Fibroblast of pulmonary artery (primary cell): Measurements from ENCODE around the gene KCNK15.

Experiments used
- DNase-seq: peaks from one replicate; pipeline ENCODE4 v3.0.0-alpha.2; 2010; ENCODE audit warnings: low read depth
- H3K4me3 ChIP-seq: replicated peaks from 2 replicates; pipeline ENCODE4 v1.5.1; 2011; ENCODE audit warnings: low read depth, mild to moderate bottlenecking, control low read depth, low read length, moderate library complexity
- TF ChIP-seq, protein P1 (sequence below): IDR thresholded peaks from 2 replicates; pipeline ENCODE4 v1.5.1; 2011; ENCODE audit warnings: mild to moderate bottlenecking, control low read depth, low read length, inconsistent platforms; ENCODE audit errors: missing control alignments

KCNK15 gene

DNA sequence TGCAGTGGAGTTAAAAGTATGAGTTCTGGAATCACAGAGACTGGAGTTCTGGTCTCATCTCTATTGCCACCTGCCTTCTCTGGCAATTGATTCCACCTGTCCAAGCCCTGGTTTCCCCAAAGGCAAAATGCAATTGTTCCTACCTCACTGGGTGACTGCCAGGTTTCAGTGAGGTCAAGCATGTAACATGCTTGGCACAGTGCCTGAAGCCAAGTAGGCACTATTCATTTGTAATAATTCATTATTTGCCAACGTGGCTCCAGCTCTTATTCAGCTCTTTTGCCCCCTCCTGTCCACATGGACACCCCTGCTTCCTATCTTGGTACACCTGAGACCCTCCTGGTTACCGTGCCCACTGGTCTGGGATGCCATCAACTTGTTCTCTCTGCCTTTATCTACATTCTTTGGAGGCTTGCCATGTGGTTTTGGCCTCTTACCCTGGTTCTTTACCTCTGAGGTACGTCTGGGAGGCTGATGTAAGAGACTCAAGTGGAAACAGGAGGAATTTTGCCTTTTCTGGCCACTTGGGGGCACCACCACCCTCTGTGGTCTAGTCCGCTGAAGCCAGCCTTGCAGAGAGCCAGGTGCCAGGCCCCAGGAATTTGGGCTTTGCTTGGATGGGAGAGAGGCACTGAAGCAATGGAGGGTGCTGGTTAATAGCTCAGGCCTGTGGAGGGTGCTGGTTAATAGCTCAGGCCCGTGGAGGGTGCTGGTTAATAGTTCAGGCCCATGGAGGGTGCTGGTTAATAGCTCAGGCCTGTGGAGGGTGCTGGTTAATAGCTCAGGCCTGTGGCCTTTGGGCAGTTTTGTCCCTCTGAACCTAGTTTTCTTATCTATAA, 1.7 kb downstream of the KCNK15 start:
- H3K4me3 ChIP-seq = no peak overlapping the region
- TF ChIP-seq, protein P1, sequence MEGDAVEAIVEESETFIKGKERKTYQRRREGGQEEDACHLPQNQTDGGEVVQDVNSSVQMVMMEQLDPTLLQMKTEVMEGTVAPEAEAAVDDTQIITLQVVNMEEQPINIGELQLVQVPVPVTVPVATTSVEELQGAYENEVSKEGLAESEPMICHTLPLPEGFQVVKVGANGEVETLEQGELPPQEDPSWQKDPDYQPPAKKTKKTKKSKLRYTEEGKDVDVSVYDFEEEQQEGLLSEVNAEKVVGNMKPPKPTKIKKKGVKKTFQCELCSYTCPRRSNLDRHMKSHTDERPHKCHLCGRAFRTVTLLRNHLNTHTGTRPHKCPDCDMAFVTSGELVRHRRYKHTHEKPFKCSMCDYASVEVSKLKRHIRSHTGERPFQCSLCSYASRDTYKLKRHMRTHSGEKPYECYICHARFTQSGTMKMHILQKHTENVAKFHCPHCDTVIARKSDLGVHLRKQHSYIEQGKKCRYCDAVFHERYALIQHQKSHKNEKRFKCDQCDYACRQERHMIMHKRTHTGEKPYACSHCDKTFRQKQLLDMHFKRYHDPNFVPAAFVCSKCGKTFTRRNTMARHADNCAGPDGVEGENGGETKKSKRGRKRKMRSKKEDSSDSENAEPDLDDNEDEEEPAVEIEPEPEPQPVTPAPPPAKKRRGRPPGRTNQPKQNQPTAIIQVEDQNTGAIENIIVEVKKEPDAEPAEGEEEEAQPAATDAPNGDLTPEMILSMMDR = peak; percentile 77
- DNase-seq = peak; percentile 81

DNA sequence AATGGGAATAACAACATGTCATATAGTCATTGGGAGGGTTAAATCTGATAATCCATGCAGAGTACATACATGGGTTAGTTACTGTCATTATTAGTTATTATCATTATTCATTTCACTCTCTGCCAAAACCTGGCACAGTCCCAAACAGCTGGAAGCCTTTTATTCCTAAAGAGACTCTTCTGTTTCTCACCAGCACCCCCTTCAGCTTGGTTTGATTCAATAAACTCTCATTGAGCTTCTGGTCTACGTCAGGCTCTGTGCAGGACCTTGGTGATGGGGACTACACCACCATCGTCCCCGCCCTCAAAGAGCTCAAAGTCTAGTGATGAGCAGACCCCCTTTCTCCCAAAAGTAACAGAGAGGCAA, 2.3 kb downstream of the KCNK15 start:
- TF ChIP-seq, protein P1 = no peak
- DNase-seq = no peak
- H3K4me3 ChIP-seq = no peak overlapping the region

DNA sequence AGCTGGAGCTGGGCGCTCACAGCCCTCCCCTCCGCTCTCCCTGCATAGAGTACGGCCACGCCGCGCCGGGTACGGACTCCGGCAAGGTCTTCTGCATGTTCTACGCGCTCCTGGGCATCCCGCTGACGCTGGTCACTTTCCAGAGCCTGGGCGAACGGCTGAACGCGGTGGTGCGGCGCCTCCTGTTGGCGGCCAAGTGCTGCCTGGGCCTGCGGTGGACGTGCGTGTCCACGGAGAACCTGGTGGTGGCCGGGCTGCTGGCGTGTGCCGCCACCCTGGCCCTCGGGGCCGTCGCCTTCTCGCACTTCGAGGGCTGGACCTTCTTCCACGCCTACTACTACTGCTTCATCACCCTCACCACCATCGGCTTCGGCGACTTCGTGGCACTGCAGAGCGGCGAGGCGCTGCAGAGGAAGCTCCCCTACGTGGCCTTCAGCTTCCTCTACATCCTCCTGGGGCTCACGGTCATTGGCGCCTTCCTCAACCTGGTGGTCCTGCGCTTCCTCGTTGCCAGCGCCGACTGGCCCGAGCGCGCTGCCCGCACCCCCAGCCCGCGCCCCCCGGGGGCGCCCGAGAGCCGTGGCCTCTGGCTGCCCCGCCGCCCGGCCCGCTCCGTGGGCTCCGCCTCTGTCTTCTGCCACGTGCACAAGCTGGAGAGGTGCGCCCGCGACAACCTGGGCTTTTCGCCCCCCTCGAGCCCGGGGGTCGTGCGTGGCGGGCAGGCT, 4.6 kb downstream of the KCNK15 start:
- TF ChIP-seq, protein P1 = no peak
- H3K4me3 ChIP-seq = no peak overlapping the region
- DNase-seq = no peak

DNA sequence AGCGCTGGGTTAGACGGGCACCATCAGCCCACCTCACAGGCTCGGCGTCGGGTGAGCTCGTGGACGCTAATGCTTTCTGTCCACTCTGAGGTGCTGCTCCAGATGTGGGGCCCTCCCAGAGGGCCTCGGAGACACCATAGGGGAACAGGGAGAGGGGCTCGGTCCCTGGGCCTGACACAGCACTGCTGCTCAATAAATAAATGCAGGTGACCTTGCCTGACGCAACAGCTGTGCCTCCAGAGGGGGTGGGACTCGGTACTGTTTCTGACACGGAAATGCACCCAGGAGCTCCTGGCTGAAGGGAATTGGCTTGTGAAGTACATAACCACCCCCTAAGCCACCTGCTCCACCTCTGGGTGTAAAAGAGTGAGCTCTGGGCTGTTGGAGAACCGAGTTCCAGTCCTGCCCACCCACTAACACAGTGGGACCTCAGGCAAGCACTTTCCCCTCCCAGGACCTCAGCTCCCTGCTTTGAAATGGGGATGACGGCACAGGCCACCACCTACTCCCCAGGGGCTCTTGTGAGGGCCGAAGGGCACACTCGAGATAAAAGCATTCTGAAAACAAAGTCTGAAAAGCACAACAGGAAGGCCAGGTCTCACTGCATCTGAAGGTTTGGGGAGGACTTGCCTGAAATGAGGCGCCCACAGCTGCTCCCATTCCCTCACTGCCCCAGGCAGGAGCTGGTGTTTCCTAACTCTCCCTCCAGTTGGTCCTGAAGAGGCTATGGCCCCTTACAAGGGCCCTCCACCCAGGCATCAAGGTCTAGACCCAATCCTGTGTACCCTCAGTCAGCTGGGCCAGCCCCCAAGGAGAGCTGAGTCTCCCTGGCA, 6.7 kb downstream of the KCNK15 start:
- H3K4me3 ChIP-seq = no peak overlapping the region
- no peak for DNase-seq
- TF ChIP-seq, protein P1 = no peak

DNA sequence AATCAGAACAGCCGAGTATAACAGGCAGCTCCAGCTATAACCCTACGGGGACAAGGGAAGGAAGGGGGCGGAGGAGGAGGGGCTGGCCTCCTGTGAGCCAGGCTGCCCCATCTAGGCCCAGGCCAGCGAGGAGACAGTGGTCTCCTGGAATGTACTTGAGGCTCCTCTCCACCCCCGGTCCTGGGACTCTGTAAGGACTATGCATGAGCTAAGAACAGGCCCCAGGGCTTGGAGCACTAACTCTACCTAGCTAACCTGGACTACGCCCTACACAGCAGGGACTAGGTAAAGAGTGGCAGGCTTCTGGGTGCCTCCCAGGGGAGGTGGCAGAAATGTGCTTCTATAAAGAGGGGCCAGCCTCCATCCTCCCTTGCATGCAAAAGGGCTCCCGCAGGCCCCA, 8.9 kb downstream of the KCNK15 start:
- TF ChIP-seq, protein P1 = no peak
- no peak overlapping the region for H3K4me3 ChIP-seq
- DNase-seq = no peak

DNA sequence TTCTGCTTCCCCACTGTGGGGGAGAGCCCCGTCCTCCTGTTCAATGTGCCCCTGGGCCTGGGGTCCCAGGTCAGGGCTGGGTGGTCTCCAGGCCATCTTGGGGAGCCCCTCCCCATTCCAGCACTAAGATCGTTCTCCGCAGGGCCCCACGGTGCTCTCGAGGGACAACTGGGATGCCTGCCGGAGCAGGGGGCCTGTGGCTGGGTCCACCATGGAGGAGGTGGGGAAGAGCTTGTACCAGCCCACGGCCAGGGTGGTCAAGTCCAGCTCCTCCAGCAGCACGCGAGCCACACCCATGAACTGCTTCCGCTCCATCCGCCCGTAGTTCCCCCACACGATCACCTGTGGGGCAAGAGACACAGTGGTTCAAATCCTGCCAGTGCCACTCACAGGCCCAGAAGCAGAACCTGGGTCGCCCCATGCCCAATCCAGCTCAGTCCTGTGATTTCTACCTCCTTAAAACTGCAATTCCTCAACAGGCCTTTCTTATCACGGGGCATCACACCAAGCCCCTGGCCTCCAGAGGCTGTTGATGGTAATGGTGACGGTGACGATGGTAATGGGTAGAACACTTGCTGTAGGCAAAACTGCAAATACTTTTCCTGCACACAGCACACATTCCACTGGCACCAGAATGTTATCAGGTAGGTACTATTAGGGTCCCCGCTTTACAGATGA, 10.5 kb downstream of the KCNK15 start:
- DNase-seq = no peak
- TF ChIP-seq, protein P1 = no peak
- no peak overlapping the region for H3K4me3 ChIP-seq
